NCI-H1417 (cell line): ENCODE data around the gene CNNM2.
"Not testable (repeated sequence)": the region's sequence is repeated elsewhere in the genome, so short reads cannot be mapped to it uniquely, and the experiment has no call there.

ENCODE experiments used
- DNase-seq, 3 experiments: peaks; one replicate each; lab custom pipeline; 2025; lab: John Stamatoyannopoulos, UW

The CNNM2 gene

DNA sequence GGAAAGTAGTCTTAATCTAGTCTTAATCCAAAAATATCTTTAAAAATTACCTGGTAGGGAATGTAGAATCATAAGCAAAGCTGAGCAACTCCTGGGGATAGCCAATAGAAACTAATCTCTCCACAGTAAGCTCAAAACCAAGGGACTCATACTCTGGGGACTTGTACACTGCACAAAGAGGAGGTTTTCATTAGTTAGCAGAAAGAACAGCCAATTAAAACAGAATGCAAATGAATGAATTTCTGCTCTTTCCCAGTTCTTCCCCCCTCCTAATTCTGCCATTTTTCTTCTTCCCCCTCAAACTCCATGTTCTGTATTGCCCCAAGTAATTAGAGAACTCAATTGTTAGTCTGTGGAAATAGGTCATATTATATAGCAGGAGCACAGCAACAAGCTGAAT, 188.4 kb downstream of the CNNM2 start:
- no peak for DNase-seq

DNA sequence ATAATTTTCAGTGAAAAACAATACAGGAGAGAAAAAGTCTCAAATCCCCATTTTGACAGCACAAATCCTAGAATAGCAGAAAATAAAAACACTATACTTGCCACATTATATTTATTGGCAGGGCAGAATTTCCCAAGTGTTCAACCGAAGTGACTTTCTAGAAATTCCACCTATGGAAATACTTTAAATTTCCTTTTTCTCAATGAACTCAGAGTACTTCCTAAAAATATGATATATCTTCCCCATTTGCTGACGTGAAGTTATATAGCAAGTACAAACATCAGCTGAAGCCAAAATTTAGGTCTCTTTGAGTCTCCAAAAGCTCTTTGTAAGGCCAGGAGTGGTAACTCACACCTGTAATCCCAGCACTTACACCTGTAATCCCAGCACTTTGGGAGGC, 191.7 kb downstream of the CNNM2 start:
- DNase-seq, result no peak

DNA sequence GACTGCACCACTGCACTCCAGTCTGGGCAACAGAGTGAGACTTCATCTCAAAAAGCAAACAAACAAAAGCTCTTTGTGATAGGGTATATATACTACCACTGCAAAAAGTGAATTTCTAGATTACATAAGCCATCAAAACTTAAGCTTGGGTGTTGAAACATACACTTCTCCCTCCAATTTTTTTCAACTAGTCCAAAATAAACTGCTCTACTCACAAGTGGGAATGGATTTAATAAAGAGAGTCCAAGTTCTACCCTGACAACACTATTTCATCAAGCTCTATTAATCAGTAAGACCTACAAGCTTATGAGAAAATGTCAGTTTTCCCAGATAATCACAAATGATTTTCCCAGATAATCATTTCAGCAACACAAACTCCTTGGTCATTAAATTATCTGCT, 192.3 kb downstream of the CNNM2 start:
- DNase-seq, result no peak

GRCh38 chr10:103111031-103111917, 193.2 kb downstream of the CNNM2 start:
- DNase-seq, result no peak

- DNase-seq, result no peak
These were observed 194.1 kb downstream of the CNNM2 start for GRCh38 chr10:103111918-103112877.

GRCh38 chr10:103114876-103115275, 196.8 kb downstream of the CNNM2 start:
- DNase-seq, result peak in 1 of 3 experiments; percentile 2

- no peak for DNase-seq
These were observed 199.2 kb downstream of the CNNM2 start for GRCh38 chr10:103117247-103117646.

DNA sequence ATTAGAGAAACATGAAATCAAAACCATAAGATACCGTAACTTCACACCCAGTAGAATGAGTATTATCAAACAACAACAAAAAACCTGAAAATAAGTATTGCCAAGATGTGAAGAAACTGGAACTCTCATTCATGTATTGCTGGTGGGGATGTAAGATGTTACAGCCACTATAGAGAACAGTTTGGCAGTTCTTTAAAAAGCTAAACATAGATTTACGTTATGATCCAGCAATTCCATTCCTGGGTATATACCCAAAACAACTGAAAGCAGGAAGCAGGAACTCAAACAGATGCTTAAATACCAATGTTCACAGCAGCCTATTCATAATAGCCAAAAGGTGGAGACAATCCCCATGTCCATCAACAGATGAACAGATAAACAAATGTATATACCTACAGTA, 202.5 kb downstream of the CNNM2 start:
- DNase-seq, result no peak

GRCh38 chr10:103120977-103121735, 203.1 kb downstream of the CNNM2 start:
- no peak for DNase-seq

GRCh38 chr10:103123282-103124024, 205.4 kb downstream of the CNNM2 start:
- DNase-seq, result no peak

GRCh38 chr10:103124420-103125096, 206.5 kb downstream of the CNNM2 start:
- no peak for DNase-seq

- no peak for DNase-seq
These were observed 207.5 kb downstream of the CNNM2 start for GRCh38 chr10:103125323-103126267.

DNA sequence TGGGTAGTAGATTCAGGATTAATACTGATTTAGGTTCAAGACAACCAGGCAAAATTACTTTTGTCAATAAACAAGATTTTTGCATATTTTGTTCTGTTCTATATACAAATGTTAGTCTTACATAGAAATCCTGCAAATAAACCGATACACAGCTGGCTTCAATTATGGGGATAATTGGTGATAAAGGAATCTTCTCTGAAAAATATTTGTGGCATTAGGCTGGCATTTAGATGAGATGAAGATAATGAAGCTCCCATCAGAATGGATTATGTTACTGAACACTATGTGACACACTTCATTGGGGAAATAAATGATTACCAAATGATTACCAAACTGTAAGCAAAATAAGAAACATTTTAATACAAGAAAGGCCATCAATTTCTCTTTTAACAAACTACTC, 209.1 kb downstream of the CNNM2 start:
- no peak for DNase-seq

DNA sequence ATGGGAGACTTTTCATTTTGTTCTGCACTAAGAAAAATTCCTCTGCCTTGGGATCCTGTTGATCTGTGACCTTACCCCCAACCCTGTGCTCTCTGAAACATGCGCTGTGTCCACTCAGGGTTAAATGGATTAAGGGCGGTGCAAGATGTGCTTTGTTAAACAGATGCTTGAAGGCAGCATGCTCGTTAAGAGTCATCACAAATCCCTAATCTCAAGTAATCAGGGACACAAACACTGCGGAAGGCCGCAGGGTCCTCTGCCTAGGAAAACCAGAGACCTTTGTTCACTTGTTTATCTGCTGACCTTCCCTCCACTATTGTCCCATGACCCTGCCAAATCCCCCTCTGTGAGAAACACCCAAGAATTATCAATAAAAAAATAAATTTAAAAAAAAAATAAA, 212.1 kb downstream of the CNNM2 start:
- not testable (repeated sequence) for DNase-seq

GRCh38 chr10:103130910-103131309, 212.8 kb downstream of the CNNM2 start:
- DNase-seq, result no peak

- not testable (repeated sequence) for DNase-seq
These were observed 217.1 kb downstream of the CNNM2 start for GRCh38 chr10:103135168-103135567.

GRCh38 chr10:103139803-103140202, 221.7 kb downstream of the CNNM2 start:
- no peak for DNase-seq
